NT2/D1 (cell line): ENCODE measurements around the gene PRDX6.

Experiments
- SUZ12 ChIP-seq: IDR thresholded peaks from 2 replicates; pipeline ENCODE4 v1.6.1; 2011; ENCODE audit not compliant: insufficient read length, insufficient read depth; ENCODE audit errors: extremely low read depth
- YY1 ChIP-seq: IDR thresholded peaks from 2 replicates; pipeline ENCODE4 v1.6.1; 2011; ENCODE audit not compliant: insufficient read length, insufficient read depth
- ZNF274 ChIP-seq: IDR thresholded peaks from 2 replicates; pipeline ENCODE4 v1.6.1; 2011; ENCODE audit warnings: mild to moderate bottlenecking, low read depth, low read length

DNA sequence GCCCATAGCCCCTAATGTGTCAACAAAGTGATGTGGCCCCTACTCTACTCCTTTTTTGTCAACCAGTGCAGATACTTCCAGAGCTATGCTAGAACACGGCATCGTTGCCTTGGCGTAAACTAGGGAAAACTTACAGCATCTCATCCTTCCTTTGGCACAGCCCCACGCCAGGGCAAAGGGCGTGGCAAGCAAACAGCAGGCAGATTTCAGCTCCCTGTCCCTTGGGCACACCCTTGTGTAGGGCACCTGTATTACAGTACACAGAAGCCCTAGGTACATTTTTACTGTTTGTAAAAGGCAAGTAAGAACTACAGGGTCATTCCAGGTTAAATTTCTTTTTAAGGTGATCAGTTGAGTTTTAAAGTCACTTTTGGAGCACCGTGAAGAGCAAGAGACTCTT lies 29.3 kb downstream of the PRDX6 start:
- TF ChIP-seq SUZ12 = no peak
- TF ChIP-seq YY1 = no peak
- no peak for TF ChIP-seq ZNF274
